ENCODE results near the gene MYH4.

The MYH4 gene

GRCh38 chr17:10458701-10459100 lies 10.7 kb downstream of the MYH4 start:
- TF ChIP-seq REST (IDR thresholded peaks at IDR 0.05; ENCODE audit: insufficient read depth in 1 of 2, low read depth in 2 of 2, low read length in 2 of 2): no peak
- no peak for TF ChIP-seq POLR2AphosphoS5 (IDR thresholded peaks at IDR 0.05; ENCODE audit: low read depth, low read length)
- no peak for TF ChIP-seq TAF1 (IDR thresholded peaks at IDR 0.05; ENCODE audit: borderline replicate concordance, insufficient read depth, low read length)
- TF ChIP-seq FOXP2 (optimal IDR thresholded peaks at IDR 0.05; ENCODE audit: borderline replicate concordance, extremely low read depth, extremely low read length, insufficient read depth): no peak
- no peak for TF ChIP-seq SIN3A (IDR thresholded peaks at IDR 0.05; ENCODE audit: borderline replicate concordance, insufficient read depth, low read length)

GRCh38 chr17:10457952-10458351 lies 11.4 kb downstream of the MYH4 start:
- TF ChIP-seq FOXP2 (optimal IDR thresholded peaks at IDR 0.05; ENCODE audit: borderline replicate concordance, extremely low read depth, extremely low read length, insufficient read depth) (no peak), POLR2AphosphoS5 (IDR thresholded peaks at IDR 0.05; ENCODE audit: low read depth, low read length) (no peak), SIN3A (IDR thresholded peaks at IDR 0.05; ENCODE audit: borderline replicate concordance, insufficient read depth, low read length) (no peak)

- TF ChIP-seq TAF1 (IDR thresholded peaks at IDR 0.05; ENCODE audit: borderline replicate concordance, insufficient read depth, low read length): no peak
- TF ChIP-seq FOXP2 (optimal IDR thresholded peaks at IDR 0.05; ENCODE audit: borderline replicate concordance, extremely low read depth, extremely low read length, insufficient read depth): no peak
These were observed 22.1 kb downstream of the MYH4 start for GRCh38 chr17:10447026-10447931.

- no peak for TF ChIP-seq POLR2AphosphoS5 (IDR thresholded peaks at IDR 0.05; ENCODE audit: low read depth, low read length)
- no peak for TF ChIP-seq TAF1 (IDR thresholded peaks at IDR 0.05; ENCODE audit: borderline replicate concordance, insufficient read depth, low read length)
- no peak for TF ChIP-seq REST (IDR thresholded peaks at IDR 0.05; ENCODE audit: insufficient read depth in 1 of 2, low read depth in 2 of 2, low read length in 2 of 2)
- no peak for TF ChIP-seq FOXP2 (optimal IDR thresholded peaks at IDR 0.05; ENCODE audit: borderline replicate concordance, extremely low read depth, extremely low read length, insufficient read depth)
- no peak for TF ChIP-seq SIN3A (IDR thresholded peaks at IDR 0.05; ENCODE audit: borderline replicate concordance, insufficient read depth, low read length)
These were observed 29.5 kb downstream of the MYH4 start for GRCh38 chr17:10439816-10440215.

- no peak for TF ChIP-seq TAF1 (IDR thresholded peaks at IDR 0.05; ENCODE audit: borderline replicate concordance, insufficient read depth, low read length)
These were observed 34.3 kb downstream of the MYH4 start for GRCh38 chr17:10435096-10435495.

- TF ChIP-seq FOXP2 (optimal IDR thresholded peaks at IDR 0.05; ENCODE audit: borderline replicate concordance, extremely low read depth, extremely low read length, insufficient read depth): no peak
- TF ChIP-seq REST (IDR thresholded peaks at IDR 0.05; ENCODE audit: insufficient read depth in 1 of 2, low read depth in 2 of 2, low read length in 2 of 2): no peak
- no peak for TF ChIP-seq TAF1 (IDR thresholded peaks at IDR 0.05; ENCODE audit: borderline replicate concordance, insufficient read depth, low read length)
- TF ChIP-seq SIN3A (IDR thresholded peaks at IDR 0.05; ENCODE audit: borderline replicate concordance, insufficient read depth, low read length): no peak
- no peak for TF ChIP-seq POLR2AphosphoS5 (IDR thresholded peaks at IDR 0.05; ENCODE audit: low read depth, low read length)
These were observed 39.8 kb downstream of the MYH4 start for GRCh38 chr17:10429421-10430045.
